Stimulated activated CD8-positive, alpha-beta memory T cell treated with anti-CD3 and anti-CD28 coated beads, Interleukin-4, amount 100 ng/mL, for 1 hour (primary cell): ENCODE measurements around the gene TOP1.

Experiments
- DNase-seq, 2 donors: peaks; one replicate each; pipeline ENCODE4 v3.0.0-alpha.2; 2020; ENCODE audit warnings: low read depth in 2 of 2, low spot score in 1 of 2

TOP1 gene

DNA sequence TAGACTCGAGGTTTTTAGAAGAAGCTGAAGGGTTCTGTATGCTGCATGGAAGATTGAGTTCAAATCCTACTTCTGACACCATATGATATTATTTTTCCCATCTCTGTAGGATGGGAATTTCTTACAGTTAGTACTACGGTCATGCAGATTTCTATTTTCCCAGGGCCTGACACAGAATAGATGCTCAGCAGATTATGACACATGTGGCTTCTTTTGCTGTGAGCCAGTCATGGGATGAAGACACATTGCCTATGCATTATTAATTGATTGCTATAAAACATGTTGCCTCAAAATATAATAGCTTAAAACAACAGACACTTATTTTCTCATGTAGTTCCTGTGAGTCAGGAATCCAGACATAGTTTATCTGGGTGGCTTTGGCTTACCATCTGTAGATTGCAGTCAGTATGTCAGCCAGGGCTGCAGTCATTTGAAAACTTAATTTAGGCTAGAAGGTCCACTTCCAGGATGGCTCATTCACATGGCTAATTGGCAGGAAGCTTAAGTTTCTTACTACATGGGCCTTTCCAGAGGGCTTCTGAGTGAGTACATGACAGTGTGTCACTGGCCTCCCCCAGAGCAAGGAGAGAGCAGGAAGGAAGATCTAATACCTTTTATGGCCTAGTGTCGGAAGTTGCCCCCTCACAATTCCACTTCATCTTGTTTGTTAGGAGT is 29.5 kb downstream of the TOP1 start:
- DNase-seq: no peak

DNA sequence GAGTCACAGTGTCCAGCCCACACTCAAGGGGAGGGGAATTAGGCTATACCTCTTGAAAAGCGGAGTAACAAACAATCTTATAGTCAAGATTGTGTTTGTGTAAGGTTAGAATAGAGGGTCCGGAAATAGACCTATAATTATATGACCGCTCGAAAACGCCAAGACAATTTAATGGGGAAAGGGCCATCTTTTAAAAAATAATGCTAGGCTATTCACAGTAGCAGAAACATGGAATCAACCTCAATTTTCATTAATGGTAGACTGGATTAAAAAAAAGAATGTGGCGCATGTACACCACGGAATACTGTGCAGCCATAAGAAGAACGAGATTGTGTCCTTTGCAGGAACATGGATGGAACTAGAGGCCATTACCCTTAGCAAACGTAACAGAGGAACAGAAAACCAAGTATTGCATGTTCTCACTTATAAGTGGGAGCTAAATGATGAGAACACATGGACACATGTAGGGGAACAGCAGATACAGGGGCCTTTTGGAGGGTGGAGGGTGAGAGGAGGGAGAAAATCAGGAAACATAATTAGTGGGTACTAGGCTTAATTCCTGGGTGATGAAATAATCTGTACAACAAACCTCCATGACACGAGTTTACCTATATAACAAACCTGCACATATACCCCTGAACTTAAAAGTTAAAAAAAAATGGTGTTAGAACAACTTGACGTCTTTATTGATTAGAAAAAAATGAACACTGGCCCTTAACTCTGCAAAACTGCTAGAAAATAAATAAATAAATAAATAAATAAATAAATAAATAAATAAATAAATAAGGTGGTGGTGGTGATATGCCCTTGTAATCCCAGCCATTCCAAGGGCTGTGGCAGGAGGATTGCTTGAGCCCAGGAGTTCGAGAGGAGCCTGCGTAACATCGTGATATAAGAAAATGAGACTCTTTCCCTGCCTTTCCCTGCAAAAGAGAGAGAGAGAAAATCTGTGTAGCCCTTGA is 30.3 kb downstream of the TOP1 start:
- no peak for DNase-seq

DNA sequence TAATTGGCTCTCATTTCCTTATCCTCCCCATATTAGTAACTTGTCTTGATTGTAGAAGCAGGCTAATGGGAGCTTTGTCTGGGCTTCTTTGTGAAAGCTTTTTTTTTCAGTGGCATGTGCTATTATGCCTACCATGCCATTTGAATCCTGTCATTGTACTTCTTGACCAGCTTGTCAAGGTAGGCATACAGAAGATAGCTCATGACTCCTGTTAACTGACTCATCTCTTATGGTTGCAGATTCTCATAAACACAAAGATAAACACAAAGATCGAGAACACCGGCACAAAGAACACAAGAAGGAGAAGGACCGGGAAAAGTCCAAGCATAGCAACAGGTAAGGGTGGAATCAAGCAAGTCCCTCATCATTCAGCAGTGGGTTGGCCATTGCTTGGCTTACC is 32.5 kb downstream of the TOP1 start:
- no peak for DNase-seq

DNA sequence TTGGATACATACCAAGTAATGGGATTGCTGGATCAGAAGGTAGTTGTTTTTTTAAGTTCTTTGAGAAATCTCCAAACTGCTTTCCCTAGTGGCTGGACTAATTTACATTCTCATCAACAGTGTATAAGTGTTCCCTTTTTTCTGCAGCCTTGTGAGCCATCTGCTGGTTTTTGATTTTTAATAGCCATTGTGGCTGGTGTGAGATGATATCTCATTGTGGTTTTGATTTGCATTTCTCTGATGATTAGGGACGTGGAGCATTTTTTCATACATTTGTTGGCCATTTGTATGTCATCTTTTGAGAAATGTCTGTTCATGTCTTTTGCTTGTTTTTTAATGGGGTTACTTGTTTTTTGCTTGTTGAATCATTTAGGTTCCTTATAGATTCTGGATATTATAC is 34.8 kb downstream of the TOP1 start:
- DNase-seq: no peak

DNA sequence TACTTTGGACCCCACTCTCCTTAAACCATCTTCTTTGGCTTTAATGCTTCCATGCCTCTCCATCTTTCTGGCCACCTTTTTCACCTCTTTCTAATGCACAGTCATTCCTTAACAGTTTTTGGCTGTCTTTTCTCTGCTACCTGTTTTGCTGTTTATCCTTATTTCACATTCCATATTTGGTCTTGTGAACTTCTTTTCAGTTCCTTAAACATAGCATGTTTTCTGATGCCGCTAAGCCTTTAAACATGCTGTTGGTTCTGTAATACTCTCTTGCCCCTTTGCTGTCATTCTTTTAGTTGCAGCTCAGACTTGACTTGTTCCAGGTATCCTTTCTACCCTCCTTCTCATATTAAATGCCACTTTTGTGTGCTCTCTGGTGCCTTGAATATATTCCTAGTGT is 35.8 kb downstream of the TOP1 start:
- no peak for DNase-seq

DNA sequence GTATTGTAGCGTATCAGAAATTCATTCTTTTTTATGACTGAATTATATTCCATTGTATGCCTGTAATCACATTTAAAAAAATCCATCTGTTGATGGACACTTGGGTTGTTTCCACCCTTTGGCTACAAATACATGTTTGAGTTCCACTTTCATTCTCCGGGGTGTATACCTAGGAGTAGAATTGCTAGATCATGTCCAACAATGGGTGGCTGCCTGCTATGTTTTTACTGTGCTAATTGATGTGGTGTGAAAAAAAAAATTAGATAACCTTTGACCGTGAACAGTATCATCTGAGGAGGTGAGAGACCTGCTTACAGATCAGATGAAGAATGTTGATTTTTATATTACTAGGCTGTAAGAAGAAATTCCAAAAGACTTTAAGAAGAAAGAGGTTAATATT is 37.1 kb downstream of the TOP1 start:
- no peak for DNase-seq

DNA sequence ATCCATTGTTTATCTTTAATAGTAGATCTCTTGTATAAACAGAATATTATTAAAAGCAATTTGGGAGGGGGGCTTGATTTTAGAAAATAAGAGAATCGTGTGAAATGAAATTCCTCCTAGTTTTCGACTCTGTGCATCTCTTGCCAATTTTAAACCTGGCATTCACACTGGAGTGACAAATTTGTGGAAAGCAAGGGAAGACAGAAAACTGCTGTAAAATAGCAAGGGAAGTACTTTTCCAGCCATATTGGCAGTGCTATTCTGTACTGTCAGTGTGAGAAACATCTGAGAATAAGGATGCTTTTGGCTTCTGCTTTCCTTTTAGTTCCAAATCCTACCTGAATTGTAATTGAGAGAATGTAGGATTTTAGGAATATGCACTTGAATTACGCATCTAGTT is 40.2 kb downstream of the TOP1 start:
- no peak for DNase-seq

DNA sequence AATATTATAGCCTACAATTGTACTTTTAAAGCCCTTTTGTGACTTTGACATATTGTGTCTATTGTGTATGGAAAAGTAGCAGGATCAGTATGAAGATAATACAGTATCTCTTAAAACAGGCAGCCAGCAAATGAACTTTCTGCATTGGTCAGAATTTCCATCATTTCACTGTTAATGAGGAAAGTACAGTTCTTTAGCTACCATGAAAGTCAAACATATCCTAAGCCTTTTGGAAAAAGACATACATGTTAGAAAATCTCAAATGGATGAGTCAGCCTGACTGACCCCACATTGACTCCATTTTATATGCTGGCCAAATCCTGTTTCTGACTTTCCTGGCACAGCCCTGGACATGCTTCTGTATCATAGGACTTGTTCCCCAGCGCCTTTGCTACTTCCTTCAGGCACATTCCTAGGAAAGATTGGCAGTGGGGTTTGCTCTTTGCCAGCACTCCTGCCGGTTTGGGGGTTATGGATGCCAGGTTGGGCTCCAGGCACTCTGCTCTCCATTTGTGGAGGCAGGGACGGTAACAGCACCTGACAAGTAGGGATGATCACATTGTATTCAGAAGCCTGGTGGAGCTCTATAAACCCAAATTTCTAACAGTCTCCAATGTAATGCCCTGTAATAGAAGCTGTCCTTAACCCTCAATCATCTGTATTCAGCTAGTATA is 43.7 kb downstream of the TOP1 start:
- DNase-seq: no peak

DNA sequence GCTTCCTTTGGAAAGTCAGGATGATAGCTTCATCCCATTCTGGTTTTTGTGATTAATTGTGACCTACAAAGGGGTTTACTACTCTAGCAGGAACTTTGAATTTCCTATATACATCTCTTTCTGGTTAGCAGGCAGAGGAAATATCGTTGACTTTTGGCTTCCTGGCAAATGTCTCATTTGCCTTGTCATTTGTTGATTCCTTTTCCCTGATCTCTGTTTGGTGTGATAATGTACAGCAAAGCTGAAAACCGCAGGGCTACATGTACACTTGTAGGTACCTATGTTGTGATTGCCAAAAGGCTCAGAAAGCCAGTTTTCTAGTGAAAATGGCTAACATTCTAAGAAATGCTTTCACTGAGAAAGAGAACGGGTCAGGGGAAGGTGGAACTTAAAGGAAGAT is 44.3 kb downstream of the TOP1 start:
- DNase-seq: no peak

DNA sequence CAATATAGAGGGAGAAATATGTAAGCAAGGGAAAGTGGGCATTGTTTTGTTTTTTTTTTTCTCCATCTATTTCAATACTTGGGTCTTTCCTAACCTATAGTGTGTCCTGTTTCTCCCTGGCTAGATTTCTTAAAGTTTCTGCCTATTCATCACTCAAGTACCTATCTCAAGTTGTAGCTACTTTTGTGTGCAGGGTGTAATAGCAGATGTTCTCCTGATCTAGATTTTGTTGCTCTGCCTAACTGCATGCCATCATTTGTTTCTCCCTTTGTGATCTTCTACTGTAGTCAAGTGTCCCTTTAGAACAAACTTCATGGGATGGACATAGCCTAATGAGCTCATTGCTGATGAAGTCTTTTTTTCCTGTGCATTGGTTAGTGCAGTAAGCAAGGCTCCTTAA is 45.8 kb downstream of the TOP1 start:
- no peak for DNase-seq

DNA sequence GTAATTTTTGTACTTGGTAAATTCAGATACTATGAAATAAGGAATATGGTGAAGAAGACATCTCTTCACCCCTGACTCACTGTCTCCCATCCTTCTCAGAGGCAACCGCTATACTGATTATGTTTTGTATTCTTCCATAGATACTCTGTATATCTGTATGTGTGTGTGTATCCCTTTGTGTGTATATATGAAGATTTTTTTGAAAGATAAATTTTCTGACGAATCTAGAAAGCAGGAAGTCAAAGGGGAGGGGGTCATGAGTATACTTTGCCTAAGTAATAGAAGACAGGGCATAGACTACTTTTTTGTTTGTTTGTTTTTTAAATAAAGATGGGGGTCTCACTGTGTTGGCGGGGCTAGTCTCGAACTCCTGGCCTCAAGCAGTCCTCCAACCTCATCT is 48.2 kb downstream of the TOP1 start:
- DNase-seq: no peak

DNA sequence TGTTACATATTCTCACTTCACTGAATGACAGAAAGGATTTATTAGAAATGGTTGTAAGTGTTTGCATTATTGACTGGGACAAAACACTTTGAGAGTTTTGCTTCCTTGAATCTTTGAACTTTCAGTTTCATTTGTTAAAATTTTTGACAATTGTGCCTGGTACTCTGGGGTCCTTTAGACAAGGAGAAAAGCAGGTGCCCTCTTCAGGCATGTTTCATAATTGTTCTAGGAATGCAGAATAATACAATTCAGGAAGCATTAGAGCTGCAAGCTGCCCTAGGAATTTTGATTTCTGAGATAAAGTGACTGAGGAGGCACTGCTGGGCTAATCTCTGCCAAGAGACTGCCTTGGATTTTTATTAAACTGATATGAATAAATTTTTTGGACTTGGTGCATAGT is 49.7 kb downstream of the TOP1 start:
- DNase-seq: no peak

DNA sequence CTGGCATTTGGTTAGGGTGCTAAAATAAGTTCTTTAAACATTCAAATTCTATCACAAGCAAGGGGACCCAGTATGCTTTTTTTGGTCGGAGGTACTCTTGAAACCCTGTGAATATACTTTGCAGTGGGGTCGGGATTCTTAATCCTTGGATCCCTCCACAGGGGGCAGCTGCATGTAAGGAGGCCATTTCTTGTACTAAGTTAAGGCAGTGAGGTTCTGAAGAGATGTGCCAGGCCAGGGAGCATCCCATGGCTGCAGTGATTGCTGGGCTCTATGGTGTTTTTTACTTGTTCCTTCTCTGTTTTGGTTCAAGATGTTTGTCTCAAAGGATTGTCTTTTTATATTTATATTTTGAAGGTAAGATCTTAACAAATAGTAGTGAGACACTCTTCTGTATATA is 50.4 kb downstream of the TOP1 start:
- DNase-seq: no peak

DNA sequence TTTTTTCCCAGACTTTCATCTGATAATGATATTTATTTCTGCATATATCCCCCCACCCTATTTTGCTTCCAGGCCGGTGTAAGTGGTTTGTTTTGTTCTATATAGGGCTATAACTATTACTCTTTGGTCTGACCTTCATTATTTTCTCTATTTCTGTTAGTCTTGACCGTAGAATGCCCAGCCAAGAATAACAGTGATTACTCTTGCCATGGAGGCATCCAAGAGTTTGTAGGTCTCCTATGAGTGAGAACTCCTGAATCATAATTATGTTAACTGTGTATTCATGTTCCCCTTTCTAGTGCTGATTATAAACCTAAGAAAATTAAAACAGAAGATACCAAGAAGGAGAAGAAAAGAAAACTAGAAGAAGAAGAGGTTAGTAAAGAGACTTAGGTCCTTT is 52.2 kb downstream of the TOP1 start:
- DNase-seq: no peak

DNA sequence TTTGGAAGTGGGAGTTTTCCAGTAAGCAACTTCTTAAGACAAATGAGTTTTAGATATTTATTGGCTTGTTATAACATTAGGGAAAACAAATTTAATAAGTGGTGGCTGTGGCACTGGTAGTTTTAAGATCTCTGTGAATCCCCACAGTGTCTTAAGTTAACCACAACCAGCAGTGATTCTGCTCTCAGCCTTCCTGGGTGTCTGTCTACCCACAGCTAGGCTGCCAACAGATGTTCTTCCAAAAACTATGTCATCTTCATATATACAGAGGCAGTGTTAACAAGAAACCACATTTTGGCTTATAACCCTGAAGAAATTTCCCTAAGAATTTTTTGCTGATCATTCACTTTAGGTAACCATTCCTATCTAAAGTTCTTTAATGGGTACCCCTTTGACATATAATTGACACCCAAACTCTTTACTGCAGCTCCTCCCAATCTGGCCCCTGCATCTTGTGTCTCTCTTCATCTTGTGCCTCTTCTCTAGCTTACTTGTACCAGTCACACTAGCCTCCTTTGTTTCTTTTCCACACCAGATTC is 52.7 kb downstream of the TOP1 start:
- no peak for DNase-seq

DNA sequence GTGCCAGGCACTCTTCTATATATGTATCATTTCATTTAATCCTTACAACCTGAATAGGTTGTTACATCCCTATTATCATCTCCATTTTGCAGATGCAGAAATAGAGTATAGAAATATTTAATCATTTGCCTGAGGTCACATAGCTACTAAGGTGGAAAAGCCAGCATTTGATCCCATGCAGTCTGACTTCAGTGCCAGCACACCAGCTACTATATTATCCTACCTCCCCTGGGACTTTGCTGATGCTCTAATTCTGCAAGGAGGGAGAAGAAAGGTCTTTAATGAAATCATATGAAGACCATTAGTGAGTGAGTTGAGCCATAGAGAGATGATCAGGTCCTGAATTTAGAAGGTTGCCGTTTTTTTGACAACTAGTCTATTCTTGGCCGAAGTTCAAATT is 53.7 kb downstream of the TOP1 start:
- DNase-seq: no peak

DNA sequence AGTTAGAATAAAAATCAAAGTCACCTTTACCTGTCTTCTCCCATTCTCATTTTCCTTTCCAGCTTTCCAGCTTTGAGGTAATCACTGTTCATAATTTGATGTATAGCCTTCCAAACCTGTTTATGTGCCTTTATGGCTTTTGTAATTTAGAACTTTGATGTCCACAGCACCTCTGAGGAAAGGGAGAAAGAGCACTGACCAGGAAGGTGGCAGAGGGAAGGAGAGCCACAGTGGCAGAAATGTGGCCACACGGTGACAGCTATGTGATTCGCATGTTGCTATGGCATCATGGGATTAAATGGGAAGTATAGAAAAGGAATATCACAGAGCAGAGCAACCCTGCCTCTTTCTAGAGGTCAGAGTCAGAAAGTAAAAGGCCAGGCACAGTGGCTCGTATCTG is 57.0 kb downstream of the TOP1 start:
- no peak for DNase-seq

DNA sequence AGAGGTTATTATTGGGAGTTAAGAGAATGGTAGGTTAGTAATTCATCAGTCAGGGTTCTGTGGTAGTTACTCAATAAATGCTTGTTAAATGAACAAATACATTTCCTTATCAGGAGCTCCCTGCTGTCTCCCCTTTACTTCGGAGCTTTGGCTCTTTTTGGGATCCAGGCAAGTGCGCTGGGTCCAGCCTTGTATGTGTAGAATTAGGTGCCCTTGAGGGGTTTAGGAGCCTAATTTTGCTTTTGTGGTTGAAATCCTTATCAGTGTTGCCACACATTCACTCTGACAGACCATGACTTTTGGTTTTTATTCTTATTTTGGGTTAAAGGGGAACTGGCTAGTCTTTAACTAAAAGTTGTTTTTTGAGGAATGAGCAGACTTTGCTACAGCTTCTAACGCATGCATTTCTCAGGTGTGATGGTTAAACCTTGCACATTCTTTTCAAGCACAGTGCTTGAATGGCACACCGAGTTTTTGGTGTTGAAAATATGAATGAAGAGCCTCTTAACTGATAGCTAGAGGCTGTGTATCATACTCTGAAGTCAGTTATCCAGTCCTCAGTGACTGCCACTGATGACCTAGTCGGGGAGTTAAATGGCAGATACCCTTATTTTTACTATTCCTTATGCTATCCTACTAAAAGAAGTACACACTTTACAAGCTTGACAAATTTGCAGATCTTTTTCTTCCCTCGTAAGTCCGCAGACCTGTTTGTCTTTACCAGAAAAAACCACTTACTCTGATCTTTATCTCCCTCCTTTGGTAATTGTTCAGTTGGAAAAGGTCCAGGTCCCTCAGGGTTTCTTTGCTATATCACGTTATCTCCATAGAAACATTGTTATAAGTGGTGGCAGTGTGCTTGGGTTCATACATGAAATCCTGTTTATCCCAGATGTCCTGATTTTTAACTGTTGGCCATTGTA is 58.0 kb downstream of the TOP1 start:
- no peak for DNase-seq

DNA sequence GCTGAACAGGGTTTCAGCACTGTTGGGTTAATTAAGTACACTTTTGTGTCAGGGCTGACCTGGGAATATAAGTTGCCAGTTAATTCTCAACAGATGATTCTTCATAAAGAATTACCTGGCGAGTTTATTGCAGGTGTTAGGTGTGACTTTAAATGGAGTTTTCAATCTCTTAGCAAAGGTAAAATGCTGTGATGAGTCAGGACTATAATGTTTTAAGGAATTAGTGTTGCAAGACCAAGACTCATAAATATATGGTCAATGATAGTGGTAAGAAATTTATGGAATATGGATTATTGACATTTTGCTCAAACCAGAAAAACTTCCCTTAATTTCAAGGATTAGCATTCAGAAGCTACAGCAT is 58.7 kb downstream of the TOP1 start:
- DNase-seq: no peak

DNA sequence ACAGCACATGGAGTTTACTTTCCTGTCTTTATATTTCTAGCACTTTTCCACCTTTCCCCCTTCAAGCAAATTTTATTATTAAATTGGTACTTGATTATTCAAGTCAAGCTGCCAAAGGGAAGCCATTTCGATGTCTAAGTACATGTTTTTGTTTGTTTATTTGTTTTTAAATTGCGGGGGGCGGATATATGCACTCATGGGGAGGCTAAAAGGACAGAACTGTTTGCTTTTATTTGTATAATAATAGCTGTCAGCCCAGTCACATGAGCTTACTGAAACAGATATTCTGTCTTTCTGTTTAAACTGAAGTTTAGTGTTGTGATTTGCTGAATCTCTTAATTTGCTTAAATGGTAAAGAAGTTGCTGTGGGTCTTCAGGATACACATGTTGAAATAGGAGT is 59.2 kb downstream of the TOP1 start:
- DNase-seq: no peak

DNA sequence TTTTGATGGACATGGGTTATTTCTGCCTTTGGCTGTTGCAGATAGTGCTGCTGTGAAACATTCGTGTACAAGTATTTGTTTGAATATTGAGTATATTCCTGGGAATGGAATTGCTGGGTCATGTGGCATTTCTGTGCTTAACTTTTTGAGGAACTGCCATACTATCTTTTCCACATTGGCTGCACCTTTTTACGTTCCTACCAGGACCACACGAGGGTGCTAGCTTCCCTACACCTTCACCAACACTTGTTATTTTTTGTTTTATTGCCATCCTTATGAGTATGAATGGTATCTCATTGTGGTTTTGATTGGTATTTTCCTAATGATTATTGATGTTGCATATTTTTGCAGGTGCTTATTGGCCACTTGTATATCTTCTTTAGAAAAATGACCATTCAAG is 60.9 kb downstream of the TOP1 start:
- no peak for DNase-seq
